ENCODE data around the gene RDH16. TPM values are rescaled to one million over a fixed set of nuclear protein-coding genes. Genes with fewer than 3 reads are reported as not detected.
A peak's percentile ranks its signal among the peaks of the same experiment; 100 is the strongest.

RDH16 gene
- total RNA-seq, 1 donor from 2014 or later, result 0.32 TPM

DNA sequence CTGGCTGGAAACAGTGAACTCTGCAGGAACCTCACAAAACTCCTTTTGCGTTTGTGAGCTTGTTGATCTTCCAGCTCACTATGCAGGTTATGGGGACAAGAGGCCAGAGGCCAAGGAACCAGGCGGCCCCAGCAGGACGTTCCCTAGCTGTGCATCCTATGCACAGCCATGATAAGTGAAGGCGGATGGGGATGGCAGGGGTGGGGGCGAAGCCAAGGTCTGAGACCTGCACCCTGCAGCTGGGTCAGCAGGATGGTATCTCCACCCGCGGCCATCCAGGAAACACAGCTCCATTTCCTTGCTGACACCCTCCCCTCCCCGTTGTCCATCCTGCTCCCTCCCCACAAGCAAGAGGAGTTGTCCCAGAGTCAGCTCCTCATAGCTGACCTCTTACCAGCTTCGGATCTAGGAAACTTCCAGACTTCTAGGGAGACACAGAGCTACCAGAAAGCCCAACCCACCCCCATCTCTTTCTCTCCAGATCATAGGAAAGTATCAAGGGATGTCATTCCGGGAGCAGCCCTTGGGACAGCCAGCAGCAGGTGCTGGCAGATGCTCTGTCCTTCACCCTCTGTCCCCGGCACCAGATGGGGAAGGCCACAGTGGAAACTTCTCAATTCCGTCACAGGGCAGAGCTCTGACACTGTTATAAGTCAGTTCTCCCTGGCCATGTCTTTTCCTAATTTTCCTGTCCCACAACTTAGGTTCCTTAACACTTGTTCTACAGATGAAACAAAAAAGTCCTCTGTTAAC lies 39.6 kb upstream of the RDH16 start:
- Histone ChIP-seq H3K9me3 (no peaks in the 10 kb centered on the region), H3K27me3 (no peaks in the 10 kb centered on the region), H3K27ac (no peak overlapping the region), H3K36me3 (peaks cover 27% of the 10 kb centered on the region), H3K4me3 (no peak overlapping the region), H3K4me1 (peaks cover 11% of the 10 kb centered on the region)
- DNase-seq, result no peak
- intact Hi-C loops (cut with DNase I), result no loop called here
- ATAC-seq, result peak; percentile 12
- TF ChIP-seq, protein P1, sequence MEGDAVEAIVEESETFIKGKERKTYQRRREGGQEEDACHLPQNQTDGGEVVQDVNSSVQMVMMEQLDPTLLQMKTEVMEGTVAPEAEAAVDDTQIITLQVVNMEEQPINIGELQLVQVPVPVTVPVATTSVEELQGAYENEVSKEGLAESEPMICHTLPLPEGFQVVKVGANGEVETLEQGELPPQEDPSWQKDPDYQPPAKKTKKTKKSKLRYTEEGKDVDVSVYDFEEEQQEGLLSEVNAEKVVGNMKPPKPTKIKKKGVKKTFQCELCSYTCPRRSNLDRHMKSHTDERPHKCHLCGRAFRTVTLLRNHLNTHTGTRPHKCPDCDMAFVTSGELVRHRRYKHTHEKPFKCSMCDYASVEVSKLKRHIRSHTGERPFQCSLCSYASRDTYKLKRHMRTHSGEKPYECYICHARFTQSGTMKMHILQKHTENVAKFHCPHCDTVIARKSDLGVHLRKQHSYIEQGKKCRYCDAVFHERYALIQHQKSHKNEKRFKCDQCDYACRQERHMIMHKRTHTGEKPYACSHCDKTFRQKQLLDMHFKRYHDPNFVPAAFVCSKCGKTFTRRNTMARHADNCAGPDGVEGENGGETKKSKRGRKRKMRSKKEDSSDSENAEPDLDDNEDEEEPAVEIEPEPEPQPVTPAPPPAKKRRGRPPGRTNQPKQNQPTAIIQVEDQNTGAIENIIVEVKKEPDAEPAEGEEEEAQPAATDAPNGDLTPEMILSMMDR (IDR thresholded peaks at IDR 0.05), result no peak

DNA sequence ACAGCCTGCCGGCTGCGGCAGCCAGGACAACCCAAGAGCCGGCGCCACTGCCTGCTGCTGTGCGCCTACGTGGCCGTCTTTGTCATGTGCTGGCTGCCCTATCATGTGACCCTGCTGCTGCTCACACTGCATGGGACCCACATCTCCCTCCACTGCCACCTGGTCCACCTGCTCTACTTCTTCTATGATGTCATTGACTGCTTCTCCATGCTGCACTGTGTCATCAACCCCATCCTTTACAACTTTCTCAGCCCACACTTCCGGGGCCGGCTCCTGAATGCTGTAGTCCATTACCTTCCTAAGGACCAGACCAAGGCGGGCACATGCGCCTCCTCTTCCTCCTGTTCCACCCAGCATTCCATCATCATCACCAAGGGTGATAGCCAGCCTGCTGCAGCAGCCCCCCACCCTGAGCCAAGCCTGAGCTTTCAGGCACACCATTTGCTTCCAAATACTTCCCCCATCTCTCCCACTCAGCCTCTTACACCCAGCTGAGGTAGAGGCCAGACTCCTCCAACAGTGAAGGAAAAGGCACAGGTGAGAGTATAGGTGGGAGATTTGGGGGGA lies 38.6 kb upstream of the RDH16 start:
- intact Hi-C loops (cut with DNase I), result no loop called here
- Histone ChIP-seq H3K27ac (peak overlapping the region; percentile 24), H3K4me3 (no peak overlapping the region), H3K9me3 (no peaks in the 10 kb centered on the region), H3K4me1 (peaks cover 15% of the 10 kb centered on the region), H3K27me3 (no peaks in the 10 kb centered on the region), H3K36me3 (peaks cover 19% of the 10 kb centered on the region)
- TF ChIP-seq, protein P1 (IDR thresholded peaks at IDR 0.05), result no peak
- no peak for DNase-seq
- ATAC-seq, result no peak

DNA sequence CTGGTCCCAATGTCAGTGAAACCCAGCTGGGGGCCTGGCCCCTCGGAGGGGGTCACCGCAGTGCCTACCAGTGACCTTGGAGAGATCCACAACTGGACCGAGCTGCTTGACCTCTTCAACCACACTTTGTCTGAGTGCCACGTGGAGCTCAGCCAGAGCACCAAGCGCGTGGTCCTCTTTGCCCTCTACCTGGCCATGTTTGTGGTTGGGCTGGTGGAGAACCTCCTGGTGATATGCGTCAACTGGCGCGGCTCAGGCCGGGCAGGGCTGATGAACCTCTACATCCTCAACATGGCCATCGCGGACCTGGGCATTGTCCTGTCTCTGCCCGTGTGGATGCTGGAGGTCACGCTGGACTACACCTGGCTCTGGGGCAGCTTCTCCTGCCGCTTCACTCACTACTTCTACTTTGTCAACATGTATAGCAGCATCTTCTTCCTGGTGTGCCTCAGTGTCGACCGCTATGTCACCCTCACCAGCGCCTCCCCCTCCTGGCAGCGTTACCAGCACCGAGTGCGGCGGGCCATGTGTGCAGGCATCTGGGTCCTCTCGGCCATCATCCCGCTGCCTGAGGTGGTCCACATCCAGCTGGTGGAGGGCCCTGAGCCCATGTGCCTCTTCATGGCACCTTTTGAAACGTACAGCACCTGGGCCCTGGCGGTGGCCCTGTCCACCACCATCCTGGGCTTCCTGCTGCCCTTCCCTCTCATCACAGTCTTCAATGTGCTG lies 38.0 kb upstream of the RDH16 start:
- ATAC-seq, result no peak

DNA sequence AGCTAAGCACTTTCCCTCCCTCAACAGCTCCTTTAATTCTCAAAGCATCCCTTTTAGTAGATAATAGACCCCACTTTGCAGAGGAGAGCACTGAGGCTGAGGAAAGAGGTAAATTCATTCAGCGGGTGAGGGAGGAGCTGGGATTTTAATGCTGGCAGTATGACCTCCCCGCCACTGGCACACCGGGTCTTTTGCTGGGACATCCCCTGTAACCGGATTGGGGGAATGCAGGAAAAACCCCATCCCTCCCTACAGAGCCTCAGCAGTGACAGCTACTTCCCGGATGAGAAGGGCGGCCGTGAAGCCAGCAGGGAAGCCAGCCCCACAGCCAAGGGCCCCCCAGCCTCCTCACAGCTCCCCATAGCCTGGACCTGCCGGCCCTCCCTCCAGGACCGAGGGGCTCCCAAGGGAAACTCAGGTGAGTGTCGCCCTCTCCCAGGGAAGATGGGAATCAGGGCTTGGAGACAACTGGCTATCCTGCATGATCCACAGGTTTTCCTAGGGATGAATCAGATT lies 36.9 kb upstream of the RDH16 start:
- no peak overlapping the region for H3K27ac ChIP-seq
- intact Hi-C loops (cut with DNase I), result no loop called here
- no peaks in the 10 kb centered on the region for H3K9me3 ChIP-seq
- ATAC-seq (no peak), DNase-seq (no peak)
- TF ChIP-seq, protein P1 (IDR thresholded peaks at IDR 0.05), result no peak
- no peak overlapping the region for H3K4me3 ChIP-seq
- peaks cover 17% of the 10 kb centered on the region for H3K4me1 ChIP-seq
- no peaks in the 10 kb centered on the region for H3K27me3 ChIP-seq
- peaks cover 11% of the 10 kb centered on the region for H3K36me3 ChIP-seq

More for the DNA sequence above, 38.0 kb upstream of the RDH16 start:
- no peaks in the 10 kb centered on the region for H3K9me3 ChIP-seq
- TF ChIP-seq, protein P1 (IDR thresholded peaks at IDR 0.05), result no peak
- H3K36me3 ChIP-seq, result peaks cover 13% of the 10 kb centered on the region
- H3K27ac ChIP-seq, result no peak overlapping the region
- no peak for DNase-seq
- no peak overlapping the region for H3K4me3 ChIP-seq
- no peaks in the 10 kb centered on the region for H3K27me3 ChIP-seq
- H3K4me1 ChIP-seq, result peaks cover 19% of the 10 kb centered on the region
- intact Hi-C loops (cut with DNase I), result no loop called here

DNA sequence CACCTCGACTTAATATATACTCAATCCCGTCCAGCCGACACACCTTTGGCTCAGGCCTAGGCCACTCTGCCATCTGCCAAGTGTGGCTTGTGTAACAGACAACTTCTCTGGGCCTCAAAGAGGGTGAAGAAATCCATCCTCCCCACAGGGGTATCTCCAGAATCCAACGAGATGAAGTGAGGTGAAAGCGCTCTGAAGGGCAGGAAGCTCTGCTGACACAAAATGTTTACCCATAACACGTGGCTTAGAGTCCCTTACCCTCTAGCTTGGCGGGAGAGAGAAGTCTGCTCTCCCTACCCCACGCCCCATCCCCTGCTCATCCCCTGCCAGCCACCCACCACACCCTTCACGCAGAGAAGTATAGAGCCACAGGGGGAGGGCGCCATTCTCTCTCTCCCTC lies 35.9 kb upstream of the RDH16 start:
- DNase-seq (no peak), ATAC-seq (no peak)
- Histone ChIP-seq H3K4me1 (peaks cover 18% of the 10 kb centered on the region), H3K9me3 (no peaks in the 10 kb centered on the region), H3K27me3 (no peaks in the 10 kb centered on the region), H3K36me3 (peaks cover 10% of the 10 kb centered on the region), H3K27ac (no peak overlapping the region), H3K4me3 (no peak overlapping the region)
- TF ChIP-seq, protein P1 (IDR thresholded peaks at IDR 0.05), result no peak
- intact Hi-C loops (cut with DNase I), result no loop called here

Data from upper lobe of right lung (tissue), 1 donor.